HepG2 (cell line): ENCODE results near the gene APEX1. TPM values are rescaled to one million over a fixed set of nuclear protein-coding genes. Genes with fewer than 3 reads are reported as not detected.
A peak's percentile ranks its signal among the peaks of the same experiment; 100 is the strongest.

Experiments used
- CREBL2 ChIP-seq: sonication (generic); formaldehyde crosslinking; IDR thresholded peaks from 2 replicates; pipeline ENCODE4 v1.8.1; 2023; ENCODE audit warnings: missing genetic modification reagents, mild to moderate bottlenecking, borderline replicate concordance
- ETV5 ChIP-seq: IDR thresholded peaks from 2 replicates; pipeline ENCODE4 v1.6.1; 2018; ENCODE audit warnings: missing biosample characterization, missing genetic modification reagents, inconsistent platforms, borderline replicate concordance
- HCFC1 ChIP-seq: fragments of 150-350 bp; IDR thresholded peaks from 2 replicates; pipeline ENCODE4 v1.6.1; 2014; ENCODE audit warnings: low read depth, low read length
- ISL2 ChIP-seq: sonication (generic); formaldehyde crosslinking; IDR thresholded peaks from 2 replicates; pipeline ENCODE4 v1.5.0; 2020; ENCODE audit warnings: missing genetic modification reagents
- MAFG ChIP-seq: sonication (generic); formaldehyde crosslinking; IDR thresholded peaks from 2 replicates; pipeline ENCODE4 v1.5.1; 2020; ENCODE audit warnings: mild to moderate bottlenecking, missing genetic modification reagents
- MLXIP ChIP-seq: sonication (generic); formaldehyde crosslinking; IDR thresholded peaks from 2 replicates; pipeline ENCODE4 v1.9.0; 2021; ENCODE audit warnings: missing genetic modification reagents, borderline replicate concordance
- NR2C2 ChIP-seq: sonication (generic); formaldehyde crosslinking; IDR thresholded peaks from 2 replicates; pipeline ENCODE4 v1.4.0; 2020; ENCODE audit warnings: missing genetic modification reagents, mild to moderate bottlenecking, moderate library complexity, borderline replicate concordance
- PHB2 ChIP-seq: fragments of 450-650 bp; IDR thresholded peaks from 2 replicates; pipeline ENCODE4 v1.6.1; 2018; ENCODE audit not compliant: partially characterized antibody
- PHF5A ChIP-seq: IDR thresholded peaks from one replicate; pipeline ENCODE4 v1.6.1; 2018; ENCODE audit warnings: low read depth, missing genetic modification reagents; ENCODE audit not compliant: unreplicated experiment
- POLR2A ChIP-seq, 2 experiments: IDR thresholded peaks; 2 replicates each; pipeline ENCODE4 v1.6.1; 2011; ENCODE audit warnings: low read depth in 2 of 2, low read length in 2 of 2, mild to moderate bottlenecking in 1 of 2, moderate library complexity in 1 of 2; ENCODE audit not compliant: insufficient read depth in 1 of 2
- SATB2 ChIP-seq: sonication (generic); formaldehyde crosslinking; IDR thresholded peaks from 2 replicates; pipeline ENCODE4 v1.5.0; 2020; ENCODE audit warnings: missing genetic modification reagents
- SP1 ChIP-seq, 2 experiments: fragments of 450-650 bp in 1 of 2; sonication (generic) in 1 of 2; formaldehyde crosslinking in 1 of 2; IDR thresholded peaks; 2 replicates each; pipeline versions ENCODE4 v1.4.0 to v1.6.1; 2016 to 2020; ENCODE audit warnings: missing genetic modification reagents in 1 of 2
- STAT6 ChIP-seq: sonication (generic); formaldehyde crosslinking; IDR thresholded peaks from 2 replicates; pipeline ENCODE4 v1.4.0; 2020; ENCODE audit warnings: missing genetic modification reagents, mild to moderate bottlenecking, borderline replicate concordance
- WIZ ChIP-seq: sonication (generic); formaldehyde crosslinking; IDR thresholded peaks from 2 replicates; pipeline ENCODE4 v1.5.1; 2020; ENCODE audit warnings: mild to moderate bottlenecking, missing genetic modification reagents
- ZBTB33 ChIP-seq: sonication (generic); formaldehyde crosslinking; IDR thresholded peaks from 2 replicates; pipeline ENCODE4 v1.4.0; 2020; ENCODE audit warnings: missing genetic modification reagents
- ZBTB39 ChIP-seq: sonication (generic); formaldehyde crosslinking; IDR thresholded peaks from 2 replicates; pipeline ENCODE4 v1.5.0; 2020; ENCODE audit warnings: missing genetic modification reagents
- ZNF432 ChIP-seq: sonication (generic); formaldehyde crosslinking; IDR thresholded peaks from 2 replicates; pipeline ENCODE4 v1.5.0; 2020; ENCODE audit warnings: missing genetic modification reagents, mild to moderate bottlenecking, borderline replicate concordance
- ZNF772 ChIP-seq: sonication (generic); formaldehyde crosslinking; IDR thresholded peaks from 2 replicates; pipeline ENCODE4 v1.5.0; 2020; ENCODE audit warnings: mild to moderate bottlenecking, missing genetic modification reagents
- ZNF879 ChIP-seq: sonication (generic); formaldehyde crosslinking; IDR thresholded peaks from 2 replicates; pipeline ENCODE4 v1.8.1; 2023; ENCODE audit warnings: missing genetic modification reagents
- polyA plus RNA-seq, 8 experiments: library from polyadenylated mRNA; depleted of rRNA in 3 of 8; stranded (reverse) in 7 of 8; unstranded in 1 of 8; fragments of >200 nt; fragmentation: Illumina TruSeq in 4 of 8; extraction: Trizol in 4 of 8; gene quantifications; 2 replicates each; pipeline versions ENCODE4 v1.2.1 to v1.2.3, GENCODE V29; 2011 to 2016; ENCODE audit warnings: low read depth in 4 of 8, missing spikeins in 1 of 8, mixed read lengths in 1 of 8; ENCODE audit not compliant: insufficient read depth in 1 of 8
- total RNA-seq, 5 experiments: library from RNA; depleted of rRNA; stranded (reverse); fragments of >200 nt; fragmentation: Illumina TruSeq; extraction: Trizol; gene quantifications; 2 replicates each; pipeline ENCODE4 v1.2.3, GENCODE V29; 2016; ENCODE audit warnings: low read depth in 1 of 5

APEX1 gene
- total and polyA plus RNA-seq, 2 of the 13 experiments (the other 11 are each of a cell fraction or from before 2014, with no cell fraction given): 171 to 405 TPM

- TF ChIP-seq ZNF432 (CRISPR knock-in tag) (0 out of 2 replicates have a peak, but pooled peaks have one; percentile 74), PHF5A (CRISPR knock-in tag) (no peak), ZBTB39 (no peak), PHB2 (no peak), SATB2 (CRISPR knock-in tag) (0 out of 2 replicates have a peak, but pooled peaks have one; percentile 78), SP1 (IDR thresholded peaks at IDR 0.05) (no peak), SP1 (CRISPR knock-in tag; IDR thresholded peaks at IDR 0.05) (no peak; the same call in 1 of the 2 replicates), STAT6 (CRISPR knock-in tag) (no peak; the same call in 1 of the 2 replicates), MAFG (no peak), WIZ (CRISPR knock-in tag) (no peak), CREBL2 (CRISPR knock-in tag) (peak; percentile 68; the same call in 1 of the 2 replicates), NR2C2 (peak; percentile 61), ZNF772 (CRISPR knock-in tag) (peak; percentile 81; the same call in 1 of the 2 replicates), ISL2 (CRISPR knock-in tag) (peak; percentile 52; the same call in 1 of the 2 replicates), ETV5 (CRISPR knock-in tag) (peak; percentile 86), HCFC1 (no peak), ZBTB33 (no peak), POLR2A (IDR thresholded peaks at IDR 0.05; ENCODE audit: insufficient read depth in 1 of 2, low read depth in 2 of 2, low read length in 2 of 2) (peak; percentile 31 to 84; a peak in 3 of 4 replicates), MLXIP (CRISPR knock-in tag) (peak; percentile 42; the same call in 1 of the 2 replicates), ZNF879 (CRISPR knock-in tag) (no peak)
These were observed 41.9 kb upstream of the APEX1 start, which contains the start of gene TEP1 (continued) for GRCh38 chr14:20412876-20413743.
